ENCODE measurements around the gene WAPL.

Gene WAPL

GRCh38 chr10:86461963-86462804, 59.4 kb downstream of the WAPL start:
- no peak for DNase-seq

- no peak for DNase-seq
Observed at GRCh38 chr10:86451604-86451960, 70.0 kb downstream of the WAPL start.

- DNase-seq, result no peak
Observed at GRCh38 chr10:86450806-86451603, 70.6 kb downstream of the WAPL start.

- DNase-seq, result no peak
Observed at GRCh38 chr10:86449926-86450558, 71.5 kb downstream of the WAPL start.

- no peak for DNase-seq
Observed at GRCh38 chr10:86447432-86447831, 74.2 kb downstream of the WAPL start.

GRCh38 chr10:86446987-86447386, 74.6 kb downstream of the WAPL start:
- no peak for DNase-seq

GRCh38 chr10:86446440-86446839, 75.2 kb downstream of the WAPL start:
- no peak for DNase-seq

- no peak for DNase-seq
Observed at GRCh38 chr10:86443936-86444335, 77.7 kb downstream of the WAPL start.

- no peak for DNase-seq
Observed at GRCh38 chr10:86443069-86443468, 78.5 kb downstream of the WAPL start.

- no peak for DNase-seq
Observed at GRCh38 chr10:86440874-86441843, 80.4 kb downstream of the WAPL start.

- DNase-seq, result no peak
Observed at GRCh38 chr10:86439544-86439943, 82.0 kb downstream of the WAPL start.

- DNase-seq, result no peak
Observed at GRCh38 chr10:86438091-86438749, 83.4 kb downstream of the WAPL start.

GRCh38 chr10:86437447-86437846, 84.1 kb downstream of the WAPL start:
- DNase-seq, result no peak

- no peak for DNase-seq
Observed at GRCh38 chr10:86436963-86437362, 84.6 kb downstream of the WAPL start.

- no peak for DNase-seq
Observed at GRCh38 chr10:86434656-86435055, 86.9 kb downstream of the WAPL start.

GRCh38 chr10:86423739-86424138, 97.9 kb downstream of the WAPL start:
- no peak for DNase-seq

- DNase-seq, result no peak
Observed at GRCh38 chr10:86419101-86419500, 102.5 kb downstream of the WAPL start.

- DNase-seq, result no peak
Observed at GRCh38 chr10:86415583-86415982, 106.0 kb downstream of the WAPL start.

GRCh38 chr10:86415116-86415515, 106.5 kb downstream of the WAPL start:
- no peak for DNase-seq

- DNase-seq, result no peak
Observed at GRCh38 chr10:86413046-86413728, 108.4 kb downstream of the WAPL start.

GRCh38 chr10:86411852-86412560, 109.6 kb downstream of the WAPL start:
- DNase-seq, result no peak
